Measurements from ENCODE around the gene GPR137.

The GPR137 gene

GRCh38 chr11:64285885-64286800 is 495 bp downstream of the GPR137 start:
- H3K27ac Mint-ChIP-seq = peak overlapping the region; percentile 54 to 89 (median 82)
- TF ChIP-seq CTCF (IDR thresholded peaks at IDR 0.05; ENCODE audit: unreplicated experiment in 3 of 3) = no peak
- no peaks in the 10 kb centered on the region for H3K9me3 Mint-ChIP-seq
- peaks cover 32% of the 10 kb centered on the region for H3K27me3 Mint-ChIP-seq (ENCODE audit: low read depth)
- H3K4me3 Mint-ChIP-seq = peak overlapping the region; percentile 90 to 93 (median 92)
- H3K36me3 Mint-ChIP-seq (ENCODE audit: low read depth) = peaks cover 20% of the 10 kb centered on the region
- peaks cover 12% of the 10 kb centered on the region for H3K4me1 Mint-ChIP-seq

- Mint-ChIP-seq H3K27me3 (ENCODE audit: low read depth) (peaks cover 33% of the 10 kb centered on the region), H3K4me3 (peak overlapping the region; percentile 90 to 93 (median 92)), H3K4me1 (peaks cover 12% of the 10 kb centered on the region), H3K36me3 (ENCODE audit: low read depth) (peaks cover 13% of the 10 kb centered on the region), H3K9me3 (no peaks in the 10 kb centered on the region), H3K27ac (peak overlapping the region; percentile 54 to 89 (median 82))
- TF ChIP-seq CTCF (IDR thresholded peaks at IDR 0.05; ENCODE audit: unreplicated experiment in 3 of 3) = no peak
These were observed 1.1 kb downstream of the GPR137 start for GRCh38 chr11:64286801-64287159.

GRCh38 chr11:64287676-64288352 is 2.2 kb downstream of the GPR137 start:
- peaks cover 9% of the 10 kb centered on the region for H3K36me3 Mint-ChIP-seq (ENCODE audit: low read depth)
- peaks cover 39% of the 10 kb centered on the region for H3K27me3 Mint-ChIP-seq (ENCODE audit: low read depth)
- H3K4me3 Mint-ChIP-seq = peak overlapping the region; percentile 54 to 59 (median 58)
- no peak overlapping the region for H3K27ac Mint-ChIP-seq
- no peak for TF ChIP-seq CTCF (IDR thresholded peaks at IDR 0.05; ENCODE audit: unreplicated experiment in 3 of 3)
- H3K9me3 Mint-ChIP-seq = no peaks in the 10 kb centered on the region
- H3K4me1 Mint-ChIP-seq = peaks cover 12% of the 10 kb centered on the region

- H3K36me3 Mint-ChIP-seq (ENCODE audit: low read depth) = peaks cover 6% of the 10 kb centered on the region
- H3K9me3 Mint-ChIP-seq = no peaks in the 10 kb centered on the region
- H3K4me3 Mint-ChIP-seq = peak overlapping the region in 1 of 3 experiments; percentile 59
- no peak overlapping the region for H3K27ac Mint-ChIP-seq
- H3K4me1 Mint-ChIP-seq = peaks cover 12% of the 10 kb centered on the region
- no peak for TF ChIP-seq CTCF (IDR thresholded peaks at IDR 0.05; ENCODE audit: unreplicated experiment in 3 of 3)
- peaks cover 45% of the 10 kb centered on the region for H3K27me3 Mint-ChIP-seq (ENCODE audit: low read depth)
These were observed 2.7 kb downstream of the GPR137 start for GRCh38 chr11:64288353-64288750.

GRCh38 chr11:64289002-64289564 is 3.4 kb downstream of the GPR137 start:
- Mint-ChIP-seq H3K27me3 (ENCODE audit: low read depth) (peaks cover 52% of the 10 kb centered on the region), H3K36me3 (ENCODE audit: low read depth) (peaks cover 6% of the 10 kb centered on the region), H3K9me3 (no peaks in the 10 kb centered on the region), H3K4me3 (peak overlapping the region; percentile 19 to 60 (median 58)), H3K27ac (no peak overlapping the region), H3K4me1 (peaks cover 12% of the 10 kb centered on the region)
- TF ChIP-seq CTCF (IDR thresholded peaks at IDR 0.05; ENCODE audit: unreplicated experiment in 3 of 3) = no peak
